Stimulated activated CD4-positive, alpha-beta T cell treated with anti-CD3 and anti-CD28 coated beads, Interleukin-1b, Interleukin-23, amount 100 ng/mL, for 24 hours (primary cell): Measurements from ENCODE around the gene NHERF1.

Experiments
- DNase-seq, 4 experiments: peaks; one replicate each; pipeline ENCODE4 v3.0.0-alpha.2; 2020; ENCODE audit warnings: low read depth in 4 of 4, low spot score in 1 of 4

The NHERF1 gene

DNA sequence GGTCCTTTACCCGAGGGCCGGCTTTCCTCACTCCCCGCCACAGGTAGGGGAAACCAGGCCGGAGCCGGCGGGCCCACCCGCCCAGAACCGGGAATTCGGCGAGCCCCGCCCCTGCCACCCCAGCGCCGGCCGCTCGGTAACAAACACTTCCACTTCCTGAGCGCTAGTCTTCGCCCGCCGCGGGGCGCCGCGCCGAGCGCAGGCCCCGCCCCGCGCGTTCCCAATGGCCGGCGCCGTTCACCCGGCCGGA lies 224 bp upstream of the NHERF1 start:
- no peak for DNase-seq

GRCh38 chr17:74749279-74750038 lies 1.0 kb downstream of the NHERF1 start:
- peak in 1 of 4 experiments; percentile 40 for DNase-seq

GRCh38 chr17:74750039-74750326 lies 1.6 kb downstream of the NHERF1 start:
- no peak for DNase-seq

DNA sequence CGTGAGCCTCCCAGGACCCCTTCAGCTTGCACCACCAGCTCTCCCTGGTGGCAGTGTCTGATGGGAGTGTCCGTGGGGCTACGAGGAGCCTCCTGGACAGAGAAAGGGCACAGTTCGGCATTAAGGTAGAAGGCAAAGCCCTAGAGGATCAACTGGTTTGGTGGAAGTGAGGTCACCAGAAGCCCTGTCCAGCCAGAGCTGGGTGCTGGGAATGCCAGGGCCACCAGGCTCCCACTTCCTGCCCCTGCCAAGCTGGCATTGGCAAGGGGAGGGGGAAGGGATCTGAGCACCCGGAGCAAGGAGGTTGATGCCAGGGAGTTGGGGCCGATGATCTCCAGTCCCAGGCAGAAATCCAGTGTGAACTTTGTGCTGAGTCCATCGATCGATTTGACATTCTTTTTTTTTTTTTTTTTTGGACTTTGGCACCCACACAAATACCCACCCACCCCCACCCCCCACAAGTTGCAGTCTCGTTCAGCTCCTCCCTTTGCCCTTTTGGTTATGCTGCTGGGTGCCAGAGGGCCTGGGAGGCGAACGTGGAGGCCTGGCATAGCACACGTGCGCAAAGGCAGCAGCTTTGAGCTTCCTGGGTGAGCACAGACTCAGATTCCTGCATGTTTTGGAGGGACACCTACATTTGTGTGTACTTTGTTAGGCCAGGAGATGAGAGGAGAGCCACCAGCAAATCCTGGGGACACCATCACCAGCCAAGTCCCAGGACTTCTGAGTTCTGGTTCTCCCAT lies 2.1 kb downstream of the NHERF1 start:
- no peak for DNase-seq

DNA sequence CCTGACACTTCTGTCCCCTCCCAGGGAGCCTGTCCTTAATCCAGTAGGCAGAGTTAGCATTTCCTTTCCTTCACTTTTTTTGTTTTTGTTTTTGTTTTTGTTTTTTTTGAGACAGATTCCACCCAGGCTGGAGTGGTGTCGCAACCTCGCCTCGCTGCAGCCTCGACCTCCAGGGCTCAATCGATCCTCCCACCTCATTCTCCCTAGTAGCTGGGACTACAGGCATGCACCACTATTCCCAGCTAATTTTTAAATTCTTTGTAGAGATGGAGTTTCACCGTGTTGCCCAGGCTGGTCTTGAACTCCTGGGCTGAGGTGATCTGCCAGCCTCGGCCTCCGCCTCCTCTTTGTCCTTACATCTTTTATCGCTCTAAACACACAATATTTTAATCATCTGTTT lies 4.0 kb downstream of the NHERF1 start:
- DNase-seq: no peak

- DNase-seq: no peak
Observed at GRCh38 chr17:74752822-74753401, 4.5 kb downstream of the NHERF1 start.

- no peak for DNase-seq
Observed at GRCh38 chr17:74754832-74755231, 6.4 kb downstream of the NHERF1 start.

DNA sequence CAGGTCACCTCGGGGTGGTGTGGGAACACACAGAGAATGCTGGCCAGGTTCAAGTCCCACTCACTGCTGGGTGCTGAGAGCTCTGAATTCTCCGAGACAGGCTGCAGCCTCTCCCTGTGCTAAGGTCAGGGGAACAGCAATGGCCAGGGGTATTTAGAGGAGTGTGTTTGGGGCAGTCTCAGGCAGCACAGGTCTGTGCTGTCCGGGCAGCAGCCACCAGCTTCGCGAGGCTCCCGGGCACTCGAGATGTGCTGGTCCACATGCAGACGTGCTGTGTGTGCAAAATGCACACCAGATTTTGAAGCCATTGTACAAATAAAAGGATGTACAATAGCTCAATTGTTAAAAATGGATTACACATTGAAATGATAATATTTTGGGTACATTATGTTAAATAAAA lies 7.1 kb downstream of the NHERF1 start:
- no peak for DNase-seq

- DNase-seq: no peak
Observed at GRCh38 chr17:74756891-74757290, 8.5 kb downstream of the NHERF1 start.

DNA sequence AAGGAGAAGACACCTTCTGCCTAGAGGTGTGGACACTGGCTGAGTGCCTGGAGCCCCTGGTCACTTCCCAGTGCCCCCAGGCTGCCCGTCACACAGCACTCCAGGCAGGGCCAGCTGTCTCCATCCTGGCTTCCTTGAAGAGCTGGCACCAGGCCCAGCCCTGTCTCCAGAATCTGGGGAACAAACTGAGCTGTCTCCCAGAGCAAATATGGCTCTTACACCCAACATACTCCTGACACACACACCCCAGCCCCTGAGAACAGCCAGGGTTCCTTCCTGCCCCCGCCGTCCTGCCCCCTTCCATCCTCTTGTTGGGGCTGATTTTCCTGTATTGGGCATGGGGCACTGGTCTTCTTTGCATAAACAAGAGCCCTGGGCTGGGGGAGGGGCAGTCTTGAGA lies 9.1 kb downstream of the NHERF1 start:
- no peak for DNase-seq

GRCh38 chr17:74757931-74758847 lies 9.8 kb downstream of the NHERF1 start:
- DNase-seq: no peak

- no peak for DNase-seq
Observed at GRCh38 chr17:74758848-74759168, 10.4 kb downstream of the NHERF1 start.

DNA sequence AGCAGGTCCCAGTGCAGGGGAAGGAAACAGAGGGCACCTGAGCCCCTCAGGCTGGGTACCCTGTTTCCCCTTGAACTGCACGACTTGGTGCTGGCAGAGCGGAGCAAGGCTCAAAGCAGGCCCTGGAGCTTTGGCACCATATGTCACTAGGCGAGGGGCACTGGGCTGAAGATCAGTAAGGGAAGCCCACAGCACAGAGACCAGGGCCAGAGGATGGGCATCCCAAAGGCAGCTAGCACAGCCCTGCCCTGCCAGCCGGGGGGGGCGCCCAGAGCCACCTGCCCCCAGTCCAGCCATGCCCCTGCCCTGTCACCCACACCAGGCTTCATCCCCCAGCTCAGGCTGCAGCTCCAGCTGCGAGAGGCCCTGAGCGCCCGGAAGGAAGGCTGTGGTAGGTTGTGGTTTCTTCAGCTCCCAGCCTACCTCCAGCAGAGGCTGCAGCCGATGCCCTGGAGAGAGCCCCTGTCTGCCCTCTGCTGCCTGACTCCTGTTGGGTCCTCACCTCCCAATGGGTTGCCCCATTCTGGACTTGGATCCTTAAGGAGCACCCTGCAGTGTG lies 10.9 kb downstream of the NHERF1 start:
- no peak for DNase-seq

DNA sequence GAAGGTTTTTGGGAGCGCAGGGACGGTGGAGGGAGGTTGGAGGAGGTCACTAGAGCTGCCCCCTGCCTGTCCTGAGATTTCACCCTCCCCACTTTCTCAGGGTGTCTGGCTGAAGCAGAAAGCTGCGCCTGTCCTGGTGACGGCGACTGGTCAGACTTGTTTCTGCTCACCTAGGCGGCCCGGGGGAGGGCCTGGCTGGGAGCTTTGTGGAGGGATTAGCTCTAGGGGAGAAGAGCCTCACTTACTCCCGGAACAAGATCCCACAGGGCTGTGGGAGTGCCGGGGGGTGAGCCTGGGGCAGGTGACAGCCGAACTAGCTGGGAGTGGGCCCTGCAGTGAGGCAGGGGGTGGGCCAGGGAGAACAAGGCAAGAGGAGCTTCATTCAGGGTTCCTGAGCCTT lies 11.5 kb downstream of the NHERF1 start:
- DNase-seq: no peak

- DNase-seq: no peak
Observed at GRCh38 chr17:74760404-74761105, 12.1 kb downstream of the NHERF1 start.

DNA sequence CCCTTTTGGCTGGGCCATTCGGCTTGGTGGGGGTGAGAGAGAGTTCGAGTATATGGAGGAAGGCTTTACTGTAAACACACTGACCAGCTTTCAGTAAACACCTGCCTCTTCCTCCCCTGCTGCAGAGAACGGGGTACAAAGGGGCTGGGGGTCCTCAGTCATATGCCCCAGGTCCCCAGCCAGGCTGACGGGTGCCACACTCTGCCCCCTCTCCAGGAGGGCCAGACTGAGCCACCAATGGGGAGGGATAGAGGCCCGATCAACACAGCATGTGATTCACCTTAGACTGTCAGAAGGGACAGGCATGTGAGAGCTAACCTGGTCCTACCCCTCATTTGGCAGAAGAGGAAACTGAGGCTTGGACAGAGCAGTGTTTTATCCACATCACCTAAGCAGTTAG lies 13.0 kb downstream of the NHERF1 start:
- DNase-seq: no peak

- no peak for DNase-seq
Observed at GRCh38 chr17:74761931-74762330, 13.5 kb downstream of the NHERF1 start.

GRCh38 chr17:74763565-74764387 lies 15.3 kb downstream of the NHERF1 start:
- no peak for DNase-seq

DNA sequence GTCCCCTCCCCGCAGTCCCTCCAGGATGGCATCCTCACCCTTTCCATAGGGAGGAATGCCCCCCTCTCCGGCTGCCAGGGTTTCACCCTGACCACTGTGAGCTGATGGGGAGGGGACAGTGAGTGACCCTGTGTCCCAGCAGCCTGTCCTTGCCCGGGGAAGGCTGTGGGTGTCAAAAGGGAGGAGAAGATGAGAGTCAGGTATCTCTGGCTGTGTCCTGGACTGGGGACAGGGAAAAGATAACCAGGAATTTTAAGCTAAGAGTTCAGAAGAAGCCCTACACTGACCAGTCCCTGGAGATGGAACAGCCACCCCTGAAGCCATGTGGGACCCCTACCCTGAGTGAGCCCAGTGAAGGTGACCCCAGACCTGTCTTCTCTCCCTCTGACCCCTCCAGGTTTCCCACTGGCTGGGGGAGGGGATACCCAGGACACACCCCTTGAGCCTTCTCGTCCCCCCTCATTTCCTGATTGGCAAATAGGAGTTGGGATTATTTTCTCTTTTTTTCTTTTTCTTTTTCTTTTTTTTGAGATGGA lies 16.4 kb downstream of the NHERF1 start:
- DNase-seq: no peak

GRCh38 chr17:74766413-74766812 lies 18.0 kb downstream of the NHERF1 start:
- DNase-seq: no peak
